CD4-positive, alpha-beta T cell treated with Interleukin-6 at 100 ng/mL for 8 hours (primary cell): ENCODE data around the gene SDE2.
A peak's percentile ranks its signal among the peaks of the same experiment; 100 is the strongest.
"Not testable (repeated sequence)": the region's sequence is repeated elsewhere in the genome, so short reads cannot be mapped to it uniquely, and the experiment has no call there.

Source experiments
- DNase-seq: peaks from one replicate; pipeline ENCODE4 v3.0.0-alpha.2; 2020; ENCODE audit warnings: mixed read lengths, low spot score

SDE2 gene

DNA sequence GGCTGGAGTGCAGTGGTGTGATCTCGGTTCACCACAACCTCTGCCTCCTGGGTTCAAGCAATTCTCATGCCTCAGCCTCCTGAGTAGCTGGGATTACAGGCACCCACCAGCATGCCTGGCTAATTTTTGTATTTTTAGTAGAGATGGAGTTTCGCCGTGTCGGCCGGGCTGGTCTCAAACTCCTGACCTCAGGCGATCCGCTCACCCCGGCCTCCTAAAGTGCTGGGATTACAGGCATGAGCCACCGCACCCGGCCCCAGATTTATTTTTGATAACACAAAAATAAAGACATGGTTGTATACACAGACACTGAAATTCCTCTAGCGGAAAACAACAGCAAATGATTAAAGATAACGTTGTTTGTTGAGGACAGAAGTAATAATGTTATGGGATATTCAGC lies 24.0 kb downstream of the SDE2 start:
- DNase-seq = not testable (repeated sequence)

DNA sequence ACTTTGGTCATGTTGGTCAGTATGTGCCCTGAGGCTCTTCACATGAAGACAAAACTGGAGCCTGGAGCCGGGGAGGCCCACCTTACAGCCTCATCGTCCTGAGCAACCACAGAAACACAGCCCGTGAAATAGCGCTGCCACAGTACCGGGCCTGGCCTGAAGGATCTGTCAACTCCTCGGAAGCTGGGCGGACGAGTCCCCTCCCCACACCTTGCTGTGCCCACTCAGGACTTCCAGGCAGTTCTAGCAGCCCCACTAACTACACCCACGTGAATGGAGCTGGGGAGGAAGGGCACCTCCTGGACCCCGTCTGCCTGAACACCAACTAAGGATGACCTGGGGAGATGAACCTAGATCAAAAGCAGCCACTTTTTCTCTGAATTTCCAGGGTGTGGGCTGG lies 24.7 kb downstream of the SDE2 start:
- no peak for DNase-seq

DNA sequence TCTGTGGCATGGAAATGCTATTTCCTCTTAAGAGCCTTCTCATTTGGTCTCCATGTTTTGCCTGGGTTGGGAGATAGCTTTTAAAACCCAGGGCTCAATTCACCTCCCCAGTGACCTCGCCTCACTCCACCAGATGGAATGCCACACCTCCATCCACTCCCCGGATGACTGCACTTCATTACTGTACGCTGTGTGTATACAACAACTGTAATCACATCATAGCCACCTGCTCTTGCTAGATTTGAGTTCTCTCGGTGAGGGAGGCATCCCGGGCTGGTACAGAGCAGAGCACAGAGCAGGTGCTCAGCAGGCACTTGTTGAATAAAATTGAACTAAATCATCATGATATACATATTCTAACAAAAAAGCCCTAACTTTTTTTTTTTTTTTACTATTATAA lies 26.0 kb downstream of the SDE2 start:
- no peak for DNase-seq

DNA sequence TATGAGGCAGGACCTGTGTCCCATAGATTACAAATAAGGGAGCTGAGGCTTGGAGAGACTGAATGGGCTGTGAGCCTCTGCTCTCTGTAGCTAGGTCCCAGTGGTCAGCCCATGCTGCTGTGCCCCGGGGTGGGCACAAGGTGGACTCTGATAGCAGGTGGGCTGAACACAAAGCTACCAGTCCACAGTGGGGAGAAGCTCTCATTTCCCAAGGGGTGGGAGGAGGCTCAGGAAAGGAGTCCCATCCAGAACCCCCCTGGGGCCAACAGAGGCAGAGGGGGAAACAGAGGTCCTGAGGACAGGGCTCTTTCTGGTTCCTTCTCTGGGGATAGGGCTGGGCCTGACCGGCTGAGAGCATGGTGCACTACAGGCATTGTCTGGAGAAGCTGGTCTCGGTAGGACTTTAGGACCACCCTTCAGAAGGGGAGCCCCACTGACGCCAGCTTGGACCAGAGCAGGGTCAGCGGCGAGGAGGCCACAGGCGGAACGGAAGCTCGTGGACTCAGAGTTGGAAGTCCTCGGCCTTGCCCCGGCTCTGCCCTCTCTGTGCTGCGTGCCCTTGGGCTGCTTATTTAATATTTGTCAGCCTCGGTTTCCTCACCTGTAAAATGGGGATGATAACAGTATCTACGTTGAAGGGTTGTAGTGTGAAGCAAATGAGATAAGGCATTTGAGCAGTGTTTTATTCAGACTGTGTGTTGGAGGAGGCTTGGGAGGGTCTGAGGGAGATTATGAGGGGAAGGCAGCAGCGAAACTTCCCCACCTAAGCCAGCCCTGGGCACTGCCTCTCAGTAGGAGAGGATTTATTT lies 26.6 kb downstream of the SDE2 start:
- no peak for DNase-seq

DNA sequence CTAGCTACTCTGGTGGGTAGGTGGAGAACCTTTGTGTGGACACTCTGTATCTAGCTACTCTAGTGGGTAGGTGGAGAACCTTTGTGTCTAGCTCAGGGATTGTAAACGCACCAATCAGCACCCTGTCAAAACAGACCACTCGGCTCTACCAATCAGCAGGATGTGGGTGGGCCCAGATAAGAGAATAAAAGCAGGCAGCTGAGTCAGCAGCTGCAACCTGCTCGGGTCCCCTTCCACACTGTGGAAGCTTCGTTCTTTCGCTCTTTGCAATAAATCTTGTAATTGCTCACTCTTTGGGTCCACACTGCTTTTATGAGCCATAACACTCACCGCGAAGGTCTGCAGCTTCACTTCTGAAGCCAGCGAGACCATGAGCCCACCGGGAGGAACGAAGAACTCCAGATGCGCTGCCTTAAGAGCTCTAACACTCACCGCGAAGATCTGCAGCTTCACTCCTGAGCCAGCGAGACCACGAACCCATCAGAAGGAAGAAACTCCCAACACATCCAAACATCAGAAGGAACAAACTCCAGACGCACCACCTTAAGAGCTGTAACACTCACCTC lies 28.5 kb downstream of the SDE2 start:
- not testable (repeated sequence) for DNase-seq

DNA sequence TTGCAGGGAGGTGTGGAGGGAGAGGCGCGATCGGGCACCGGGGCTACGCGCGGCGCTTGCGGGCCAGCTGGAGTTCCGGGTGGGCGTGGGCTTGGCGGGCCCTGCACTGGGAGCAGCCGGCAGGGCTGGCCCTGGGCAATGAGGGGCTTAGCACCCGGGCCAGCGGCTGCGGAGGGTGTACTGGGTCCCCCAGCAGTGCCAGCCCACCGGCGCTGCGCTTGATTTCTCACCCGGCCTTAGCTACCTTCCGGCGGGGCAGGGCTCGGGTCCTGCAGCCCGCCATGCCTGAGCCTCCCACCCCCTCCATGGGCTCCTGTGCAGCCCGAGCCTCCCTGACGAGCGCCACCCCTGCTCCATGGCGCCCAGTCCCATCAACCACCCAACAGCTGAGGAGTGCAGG lies 29.4 kb downstream of the SDE2 start:
- not testable (repeated sequence) for DNase-seq

DNA sequence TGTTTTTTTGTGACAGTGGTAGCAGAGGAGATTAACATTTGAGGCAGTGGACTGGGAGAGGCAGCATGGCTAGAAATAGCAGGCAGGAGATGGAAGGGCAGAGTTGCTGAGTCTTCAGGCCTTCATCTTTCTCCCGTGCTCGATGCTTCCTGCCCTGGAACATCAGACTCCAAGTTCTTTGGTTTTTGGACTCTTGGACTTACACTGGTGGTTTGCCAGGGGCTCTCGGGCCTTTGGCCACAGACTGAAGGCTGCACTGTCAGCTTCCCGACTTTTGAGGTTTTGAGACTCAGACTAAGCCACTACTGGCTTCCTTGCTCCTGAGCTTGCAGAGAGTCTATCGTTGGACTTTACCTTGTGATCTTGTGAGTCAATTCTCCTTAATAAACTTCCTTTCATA lies 33.9 kb downstream of the SDE2 start:
- no peak for DNase-seq

DNA sequence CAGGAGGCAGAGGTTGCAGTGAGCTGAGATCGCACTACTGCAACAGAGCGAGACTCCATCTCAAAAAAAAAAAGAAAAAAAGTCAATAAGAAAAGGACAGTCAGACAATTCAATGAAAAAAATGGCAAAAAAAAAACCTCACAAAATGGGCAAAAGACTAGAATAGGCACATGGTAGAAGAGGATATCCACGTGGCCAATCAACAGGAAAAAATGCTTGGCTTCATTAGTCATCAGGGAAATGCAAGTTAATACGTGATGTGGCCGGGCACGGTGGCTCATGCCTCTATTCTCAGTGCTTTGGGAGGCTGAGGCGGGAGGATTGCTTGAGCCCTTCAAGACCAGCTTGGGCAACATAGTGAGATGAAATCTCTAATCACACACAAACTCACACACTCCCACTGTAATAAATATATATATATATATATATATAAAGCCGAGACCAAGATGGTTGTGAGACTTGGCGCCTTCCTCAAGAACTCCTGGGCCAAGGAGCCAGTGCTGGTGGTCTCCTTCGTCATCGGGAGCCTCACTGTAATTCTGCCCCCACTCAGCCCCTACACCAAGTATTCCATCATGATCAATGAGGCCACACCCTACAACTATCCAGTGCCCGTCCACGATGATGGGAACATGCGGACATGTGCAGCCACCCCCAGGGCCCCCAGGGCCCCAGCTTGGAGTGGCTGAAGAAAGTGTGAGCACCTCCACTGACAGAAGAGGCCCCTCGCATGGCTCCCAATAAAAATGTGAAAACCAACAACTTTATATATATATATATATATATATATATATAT lies 35.2 kb downstream of the SDE2 start:
- no peak for DNase-seq

DNA sequence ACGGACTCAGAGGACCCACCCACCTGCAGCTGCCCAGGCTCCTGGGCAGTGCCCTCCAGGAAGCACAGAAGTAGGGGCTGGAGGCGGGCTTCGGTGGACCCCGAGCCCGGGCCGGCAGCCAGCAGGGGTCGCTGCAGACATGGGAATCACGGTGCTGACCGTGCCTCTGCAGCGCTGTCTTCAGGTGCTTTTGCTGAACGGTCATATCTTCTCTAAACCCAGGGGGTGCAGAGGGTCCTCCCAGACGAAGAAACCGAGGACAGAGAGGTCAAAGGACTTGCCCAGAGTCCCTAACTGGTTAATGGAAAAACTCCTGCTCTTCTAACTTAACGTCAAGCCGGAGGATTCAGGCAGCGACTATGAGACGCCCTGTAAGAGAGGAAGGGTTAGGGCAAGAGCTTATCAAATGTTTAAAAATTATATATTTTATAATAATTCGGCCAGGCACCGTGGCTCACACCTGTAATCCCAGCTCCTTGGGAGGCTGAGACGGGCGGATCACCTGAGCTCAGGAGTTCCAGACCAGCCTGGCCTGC lies 36.6 kb downstream of the SDE2 start:
- DNase-seq = peak; percentile 40

DNA sequence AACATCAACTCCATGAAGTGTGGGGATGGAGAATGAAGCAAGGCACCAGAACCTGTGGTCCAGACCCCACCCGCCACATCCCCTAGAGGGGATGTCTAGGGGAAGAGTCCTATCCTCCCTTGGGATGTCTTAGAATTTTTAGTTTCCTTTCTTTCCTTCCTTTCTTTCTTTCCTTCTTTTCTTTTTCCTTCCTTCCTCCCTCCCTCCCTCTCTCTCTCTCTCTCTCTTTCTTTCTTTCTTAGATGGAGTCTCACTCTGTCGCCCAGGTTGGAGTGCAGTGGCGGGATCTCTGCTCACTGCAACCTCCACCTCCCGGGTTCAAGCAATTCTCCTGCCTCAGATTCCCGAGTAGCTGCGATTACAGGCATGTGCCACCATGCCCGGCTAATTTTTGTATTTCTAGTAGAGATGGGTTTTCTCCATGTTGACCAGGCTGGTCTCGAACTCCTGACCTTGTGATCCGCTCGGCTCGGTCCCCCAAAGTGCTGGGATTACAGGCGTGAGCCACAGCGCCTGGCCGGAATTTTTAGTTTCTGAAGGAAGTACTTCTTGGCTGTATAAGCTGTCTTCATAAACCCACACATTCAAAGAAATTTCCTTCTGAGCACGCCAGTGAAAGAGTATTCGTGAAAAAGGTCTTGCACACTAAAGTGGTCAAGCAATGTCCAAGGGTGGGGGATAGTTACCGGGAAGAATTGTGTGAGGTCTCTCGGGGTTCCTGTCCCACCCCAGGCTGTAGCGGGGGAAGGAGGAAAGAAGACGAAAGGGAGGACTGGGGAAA lies 37.3 kb downstream of the SDE2 start:
- no peak for DNase-seq

DNA sequence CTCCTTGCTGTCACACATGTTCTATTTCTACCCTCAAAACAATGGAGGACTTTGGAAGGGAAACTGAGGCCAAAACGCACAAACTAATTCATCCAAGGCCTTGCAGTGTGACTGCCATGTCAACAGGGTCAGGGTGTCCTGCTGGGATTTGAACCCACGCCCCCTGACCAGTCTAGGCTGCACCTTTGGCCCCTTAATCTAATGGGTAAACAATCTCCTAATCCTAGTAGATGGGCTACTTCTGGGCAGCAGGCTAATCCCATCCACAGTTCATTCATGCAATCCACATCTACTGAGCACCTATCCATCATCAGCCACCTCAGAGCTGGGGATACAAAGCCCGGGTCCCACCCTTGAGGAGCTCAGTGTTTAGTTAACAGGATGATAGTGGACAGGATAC lies 41.1 kb downstream of the SDE2 start:
- DNase-seq = no peak

DNA sequence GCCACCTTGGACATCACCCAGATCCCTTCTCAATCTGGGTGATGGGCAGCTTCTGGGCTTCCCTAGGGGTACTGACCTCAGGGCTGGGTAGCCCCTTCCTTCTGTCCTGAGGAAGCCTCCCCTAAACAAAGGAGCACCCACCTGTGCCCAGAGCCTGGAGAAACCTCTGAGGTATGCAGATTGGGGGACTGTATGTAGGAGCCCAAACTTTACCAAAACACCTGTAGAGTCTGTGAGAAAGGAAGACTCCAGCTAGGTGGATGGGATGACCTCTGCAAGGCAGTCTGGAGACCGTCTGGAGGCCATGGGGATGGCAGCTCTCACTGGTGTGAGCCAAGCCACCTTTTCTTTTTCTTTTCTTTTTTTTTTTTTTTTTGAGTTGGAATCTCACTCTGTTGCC lies 44.4 kb downstream of the SDE2 start:
- DNase-seq = no peak

DNA sequence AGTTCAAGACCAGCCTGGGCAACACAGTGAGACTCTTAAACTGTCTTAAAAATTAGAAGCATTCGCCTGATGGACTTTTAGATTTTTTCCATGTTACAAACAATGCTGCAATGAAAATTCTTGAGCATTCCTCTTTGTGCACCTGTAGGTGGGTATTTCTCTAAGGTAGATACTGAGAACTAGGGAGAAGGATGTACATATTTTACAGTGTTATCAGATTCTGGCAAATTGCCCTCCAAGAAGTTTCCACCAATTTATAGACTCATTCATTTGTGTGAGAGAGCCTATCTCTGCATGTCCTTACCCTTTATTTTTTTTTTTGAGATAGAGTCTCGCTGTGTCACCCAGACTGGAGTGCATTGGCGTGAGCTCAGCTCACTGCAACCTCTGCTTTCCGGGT lies 45.8 kb downstream of the SDE2 start:
- no peak for DNase-seq

DNA sequence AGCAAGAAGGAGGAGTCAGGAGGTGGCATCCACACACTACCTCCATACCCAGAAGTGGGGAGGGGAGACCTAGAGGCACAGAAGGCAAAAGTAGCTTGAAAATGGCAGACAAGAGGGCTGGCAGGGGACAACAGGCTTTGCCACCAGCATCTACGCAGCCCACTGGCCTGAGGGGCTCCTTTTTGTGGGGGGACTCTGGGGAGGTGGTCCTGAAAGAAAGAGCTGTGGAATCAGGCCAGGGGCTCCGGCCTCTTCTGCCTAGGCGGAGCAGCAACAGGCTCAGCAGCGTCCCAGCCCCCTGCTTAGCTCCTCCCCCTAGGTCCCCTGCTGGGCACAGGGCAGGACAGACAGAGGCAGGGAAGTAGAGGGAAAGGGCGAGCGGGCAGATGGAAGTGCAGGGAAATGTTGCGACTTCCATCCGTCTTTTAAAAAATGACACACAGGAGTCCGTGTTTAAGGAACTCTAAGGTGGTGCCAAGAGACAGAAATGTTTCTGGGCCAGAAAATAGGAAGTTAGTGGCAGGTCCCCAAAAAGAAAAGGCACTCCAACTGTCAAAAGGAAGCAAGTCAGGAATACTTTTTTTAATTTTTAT lies 48.1 kb downstream of the SDE2 start:
- no peak for DNase-seq

DNA sequence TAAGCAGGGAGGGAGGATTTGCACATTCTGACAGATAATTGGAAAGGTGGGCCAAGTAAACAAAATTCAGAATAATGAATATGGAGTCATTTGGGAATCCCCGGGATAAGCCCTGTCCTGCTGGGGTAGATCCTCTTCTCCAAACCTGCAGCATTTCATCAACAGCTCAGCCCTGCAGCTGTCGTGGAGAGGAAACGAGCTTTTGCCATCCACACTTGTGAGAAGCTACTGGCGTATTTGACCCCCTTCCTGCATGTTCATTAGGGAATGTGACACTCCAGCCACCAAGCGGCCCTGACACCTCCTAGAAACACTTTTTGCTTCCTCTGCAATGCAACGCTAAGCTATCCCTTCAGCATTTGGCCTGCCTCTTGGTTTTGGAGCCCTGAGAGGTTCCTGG lies 50.1 kb downstream of the SDE2 start:
- DNase-seq = no peak

DNA sequence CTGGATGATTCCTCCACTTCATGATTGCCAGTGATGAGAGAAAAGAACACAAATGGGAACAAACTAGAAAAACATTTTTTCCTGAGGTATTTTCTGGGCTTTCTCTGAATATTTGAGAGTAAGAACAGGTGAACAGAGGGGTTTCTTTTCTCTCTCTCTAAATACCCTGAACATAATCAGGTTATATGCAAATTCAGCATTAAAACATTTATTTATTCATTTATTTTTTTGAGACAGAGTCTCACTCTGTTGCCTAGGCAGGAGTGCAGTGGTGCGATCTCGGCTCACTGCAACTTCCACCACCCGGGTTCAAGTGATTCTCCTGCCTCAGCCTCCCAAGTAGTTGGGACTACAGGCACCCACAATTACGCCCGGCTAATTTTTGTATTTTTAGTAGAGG lies 52.3 kb downstream of the SDE2 start:
- DNase-seq = no peak

DNA sequence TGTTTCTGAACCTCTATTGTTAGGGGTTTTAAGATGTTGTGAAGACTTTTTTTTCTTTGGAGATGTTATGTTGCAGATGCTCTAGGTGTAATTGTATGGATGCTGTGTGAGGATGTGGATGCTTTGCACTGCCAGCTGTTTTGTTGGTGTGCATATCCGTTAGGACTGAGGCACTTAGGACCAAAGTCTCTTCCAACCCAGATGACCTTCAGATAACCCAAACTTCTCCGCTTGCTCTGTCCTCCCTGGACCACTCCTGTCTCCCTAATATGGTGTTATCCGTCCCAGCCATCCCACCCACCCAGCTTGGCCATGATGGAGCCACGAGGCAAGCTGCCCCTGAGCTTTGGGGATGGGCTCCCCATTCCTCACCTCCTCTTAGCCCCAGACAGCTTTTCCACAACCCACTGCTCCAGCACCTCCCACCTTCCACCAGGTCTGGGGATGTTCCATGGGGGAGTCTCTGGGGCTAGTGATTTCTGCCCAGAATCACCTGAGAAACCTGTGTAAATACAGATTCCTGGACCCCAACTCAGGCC lies 53.0 kb downstream of the SDE2 start:
- no peak for DNase-seq

DNA sequence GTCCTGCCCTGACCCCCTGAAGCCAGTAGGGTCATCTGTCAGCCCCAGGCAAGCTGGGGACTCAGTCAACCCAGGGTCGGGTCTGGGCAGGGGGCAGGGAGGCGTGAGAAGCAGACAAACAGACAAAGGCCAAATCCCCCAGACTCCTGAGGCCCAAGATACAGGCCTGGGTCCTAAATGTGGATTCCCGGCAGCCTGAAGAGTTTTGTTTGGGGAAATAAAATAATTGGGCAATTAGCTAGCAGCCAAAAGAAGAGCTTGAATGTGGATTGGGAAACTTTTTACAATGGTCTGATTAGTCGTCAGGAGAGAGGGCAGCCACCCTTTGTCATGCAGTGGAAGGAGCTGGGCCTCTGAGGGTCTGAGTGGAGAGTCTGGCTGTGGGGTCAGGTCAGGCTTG lies 53.6 kb downstream of the SDE2 start:
- DNase-seq = no peak

DNA sequence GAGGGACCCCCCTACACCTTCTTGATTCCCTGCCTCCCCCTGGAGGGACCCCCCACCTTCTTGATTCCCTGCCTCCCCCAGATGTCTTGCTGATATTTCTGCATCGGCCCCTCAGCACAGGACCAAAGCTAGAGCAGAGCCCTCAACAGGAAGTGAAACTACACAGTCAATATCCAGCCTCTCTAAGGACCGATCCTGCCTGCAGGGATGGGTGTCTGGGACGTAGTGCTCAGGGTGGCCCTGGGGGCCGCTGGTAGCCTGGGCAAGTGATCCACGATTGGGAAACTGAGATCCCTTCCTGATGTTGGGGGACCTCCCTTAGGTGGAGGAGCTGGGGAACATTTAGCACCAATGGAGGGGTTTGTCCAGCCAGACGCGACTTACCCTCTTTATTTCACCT lies 54.2 kb downstream of the SDE2 start:
- DNase-seq = no peak

DNA sequence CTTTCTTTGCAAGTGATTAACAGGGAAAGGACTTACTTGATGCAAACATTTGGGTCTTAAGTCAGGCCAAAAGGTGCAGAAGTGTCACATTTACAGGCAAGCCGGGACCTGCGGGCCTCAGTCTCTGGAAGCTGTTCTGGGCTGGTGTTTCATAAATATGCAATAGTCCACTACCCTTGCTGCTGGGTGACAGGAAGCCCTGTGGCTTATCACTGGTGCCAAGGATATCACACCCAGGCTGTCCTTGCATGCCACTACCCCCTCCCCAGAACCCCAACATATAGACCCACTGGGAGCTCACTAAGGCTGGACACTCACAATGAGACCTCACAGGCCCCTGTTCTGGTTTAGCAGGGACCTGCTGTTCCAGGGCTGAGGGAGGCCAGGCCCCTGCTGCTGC lies 54.8 kb downstream of the SDE2 start:
- DNase-seq = no peak

DNA sequence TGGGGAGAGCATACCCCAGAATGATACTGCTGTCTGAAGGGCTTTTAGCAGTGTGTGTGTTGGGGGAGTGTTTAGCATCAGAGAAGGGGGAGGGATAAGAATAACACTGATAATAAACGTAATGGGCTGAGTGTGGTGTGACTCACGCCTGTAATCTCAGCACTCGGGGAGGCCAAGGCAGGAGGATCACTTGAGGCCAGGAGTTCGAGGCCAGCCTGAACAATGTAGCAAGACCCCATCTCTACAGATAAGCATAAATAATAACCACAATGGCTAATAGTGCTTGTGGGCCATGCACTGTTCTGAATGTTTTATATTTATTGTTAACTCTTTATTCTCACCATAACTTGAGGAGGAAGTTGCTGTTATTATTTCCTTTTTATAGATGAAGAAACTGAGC lies 55.6 kb downstream of the SDE2 start:
- DNase-seq = no peak

DNA sequence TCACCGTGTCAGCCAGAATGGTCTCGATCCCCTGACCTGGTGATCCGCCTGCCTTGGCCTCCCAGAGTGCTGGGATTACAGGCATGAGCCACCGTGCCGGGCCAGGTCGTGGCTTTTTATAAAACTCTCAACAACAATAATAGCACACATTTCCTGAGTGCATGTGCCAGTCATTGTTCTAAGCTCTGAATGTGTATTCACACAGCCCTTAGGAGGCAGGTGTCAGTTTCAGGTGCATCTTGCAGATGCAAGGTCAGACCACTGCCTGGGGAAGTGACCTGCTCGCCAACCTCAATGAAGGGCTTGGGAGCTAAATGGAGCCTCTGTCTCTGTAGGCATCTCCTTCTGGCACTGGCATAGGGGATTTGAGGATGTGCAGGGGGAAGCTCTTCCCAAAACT lies 56.6 kb downstream of the SDE2 start:
- DNase-seq = no peak
